Loucy (cell line): Measurements from ENCODE around the gene TLR3.

Experiments used
- H2AFZ ChIP-seq: fragments of 200-600 bp; sonication (generic); 2 replicates; pipeline ENCODE4 v1.6.0; 2016; ENCODE audit warnings: antibody characterized with exemption, mild to moderate bottlenecking, low read length, moderate library complexity
- H3F3A ChIP-seq: fragments of 200-600 bp; 2 replicates; pipeline ENCODE4 v1.6.0; 2016; ENCODE audit warnings: antibody characterized with exemption, low read depth, mild to moderate bottlenecking
- H3K27me3 ChIP-seq: fragments of 200-600 bp; sonication (generic); 2 replicates; pipeline ENCODE4 v1.6.1; 2014; ENCODE audit warnings: low read length, mild to moderate bottlenecking; ENCODE audit not compliant: insufficient read depth, poor library complexity, severe bottlenecking
- H3K36me3 ChIP-seq: fragments of 200-600 bp; sonication (generic); 2 replicates; pipeline ENCODE4 v1.6.1; 2016; ENCODE audit warnings: low read length; ENCODE audit not compliant: insufficient read depth
- H3K4me1 ChIP-seq: fragments of 200-600 bp; sonication (generic); 2 replicates; pipeline ENCODE4 v1.5.1; 2014; ENCODE audit warnings: low read length, mild to moderate bottlenecking; ENCODE audit not compliant: insufficient read depth, poor library complexity, severe bottlenecking
- H3K4me2 ChIP-seq: fragments of 200-600 bp; sonication (generic); 2 replicates; pipeline ENCODE4 v1.6.0; 2014; ENCODE audit warnings: antibody characterized with exemption, low read length, low read depth, mild to moderate bottlenecking; ENCODE audit not compliant: poor library complexity, severe bottlenecking
- H3K4me3 ChIP-seq: fragments of 200-600 bp; sonication (generic); 2 replicates; pipeline ENCODE4 v1.5.1; 2014; ENCODE audit warnings: low read length, mild to moderate bottlenecking, mixed read lengths; ENCODE audit not compliant: poor library complexity, severe bottlenecking
- H3K79me2 ChIP-seq: fragments of 200-600 bp; sonication (generic); 2 replicates; pipeline ENCODE4 v1.6.1; 2014; ENCODE audit warnings: low read length; ENCODE audit not compliant: insufficient read depth
- H3K9ac ChIP-seq: fragments of 200-600 bp; sonication (generic); 2 replicates; pipeline ENCODE4 v1.6.0; 2014; ENCODE audit warnings: mild to moderate bottlenecking, low read depth, low read length, moderate library complexity; ENCODE audit not compliant: poor library complexity, severe bottlenecking
- H3K9me2 ChIP-seq: fragments of 200-600 bp; sonication (generic); replicated peaks from 2 replicates; pipeline ENCODE4 v1.6.1; 2016; ENCODE audit warnings: low read depth, low read length, mixed read lengths
- H3K9me3 ChIP-seq: fragments of 200-600 bp; sonication (generic); 2 replicates; pipeline ENCODE4 v1.6.1; 2014; ENCODE audit warnings: mild to moderate bottlenecking, antibody characterized with exemption, low read length, low read depth; ENCODE audit not compliant: insufficient read depth
- H4K20me1 ChIP-seq: fragments of 200-600 bp; sonication (generic); 2 replicates; pipeline ENCODE4 v1.6.0; 2014; ENCODE audit warnings: antibody characterized with exemption, low read length, mild to moderate bottlenecking; ENCODE audit not compliant: insufficient read depth, poor library complexity, severe bottlenecking
- CTCF ChIP-seq: fragments of 200-600 bp; sonication (generic); conservative IDR thresholded peaks from 2 replicates; pipeline ENCODE4 v1.5.1; 2014; ENCODE audit warnings: mild to moderate bottlenecking, antibody characterized with exemption, low read length
- EZH2phosphoT487 ChIP-seq: fragments of 200-600 bp; IDR thresholded peaks from 2 replicates; pipeline ENCODE4 v1.6.1; 2018; ENCODE audit warnings: antibody characterized with exemption, mild to moderate bottlenecking, moderate library complexity, borderline replicate concordance

The TLR3 gene

GRCh38 chr4:186051096-186051495, 17.9 kb upstream of the TLR3 start:
- Histone ChIP-seq H3K4me3 (no peak overlapping the region), H3K36me3 (no peaks in the 10 kb centered on the region), H3K4me1 (no peaks in the 10 kb centered on the region), H3K27me3 (no peaks in the 10 kb centered on the region), H3K9me3 (no peaks in the 10 kb centered on the region), H3K9ac (no peak overlapping the region), H3K9me2 (no peaks in the 10 kb centered on the region), H3F3A (no peaks in the 10 kb centered on the region), H3K4me2 (no peak overlapping the region), H2AFZ (no peak overlapping the region), H4K20me1 (no peaks in the 10 kb centered on the region), H3K79me2 (no peaks in the 10 kb centered on the region)
- no peak for TF ChIP-seq EZH2phosphoT487
- no peak for TF ChIP-seq CTCF

GRCh38 chr4:186058253-186058979, 10.5 kb upstream of the TLR3 start:
- no peak overlapping the region for H2AFZ ChIP-seq
- H3K79me2 ChIP-seq, result no peaks in the 10 kb centered on the region
- H3K36me3 ChIP-seq, result no peaks in the 10 kb centered on the region
- H3K9me2 ChIP-seq, result no peaks in the 10 kb centered on the region
- H3K27me3 ChIP-seq, result no peaks in the 10 kb centered on the region
- H3K9me3 ChIP-seq, result no peaks in the 10 kb centered on the region
- peaks cover 19% of the 10 kb centered on the region for H3K4me1 ChIP-seq
- peak overlapping the region; percentile 24 for H3K4me3 ChIP-seq
- H3K4me2 ChIP-seq, result peak overlapping the region; percentile 64
- TF ChIP-seq EZH2phosphoT487 (peak; percentile 12; the same call in 1 of the 2 replicates), CTCF (no peak)
- H4K20me1 ChIP-seq, result no peaks in the 10 kb centered on the region
- no peaks in the 10 kb centered on the region for H3F3A ChIP-seq
- no peak overlapping the region for H3K9ac ChIP-seq

- Histone ChIP-seq H3K9me3 (no peaks in the 10 kb centered on the region), H3K4me3 (peak overlapping the region; percentile 24), H3K4me2 (peak overlapping the region; percentile 64), H2AFZ (no peak overlapping the region), H3F3A (no peaks in the 10 kb centered on the region), H3K27me3 (no peaks in the 10 kb centered on the region), H3K9ac (no peak overlapping the region), H3K79me2 (no peaks in the 10 kb centered on the region), H3K4me1 (peaks cover 19% of the 10 kb centered on the region), H4K20me1 (no peaks in the 10 kb centered on the region), H3K36me3 (no peaks in the 10 kb centered on the region), H3K9me2 (no peaks in the 10 kb centered on the region)
- TF ChIP-seq CTCF (no peak), EZH2phosphoT487 (no peak)
Measured at GRCh38 chr4:186058980-186059316, 10.0 kb upstream of the TLR3 start.
